HepG2 (cell line): ENCODE data around the gene CTNNA3. TPM values are rescaled to one million over a fixed set of nuclear protein-coding genes. Genes with fewer than 3 reads are reported as not detected.

ENCODE experiments used
- ATAC-seq: fragments of 200-7000 bp; cut with Tn5 transposase; 3 replicates; pipeline ENCODE4 v1.9.1; 2020; ENCODE audit warnings: mild to moderate bottlenecking, moderate library complexity
- BruUV-seq: library from RNA; stranded (reverse); fragments of 400-500 nt; replicated peaks from 2 replicates; lab custom pipeline; 2021; lab: Mats Ljungman, UMichigan
- CTCF ChIA-PET: fragments of 300-600 bp; formaldehyde crosslinking; extraction: SDS; loops from one replicate; lab custom pipeline; 2021; ENCODE audit warnings: low total read pairs, inconsistent platforms, low intra/inter-chr PET ratio; lab: Yijun Ruan, JAX
- POLR2A ChIA-PET: fragments of 350-600 bp; sonication (Branson Sonifier 250); formaldehyde crosslinking; loops from one replicate; lab custom pipeline; 2020; ENCODE audit warnings: antibody characterized with exemption, inconsistent platforms; lab: Yijun Ruan, JAX
- DNase-seq: peaks from one replicate; pipeline ENCODE4 v3.0.0-alpha.2; 2015; ENCODE audit warnings: low spot score
- FAIRE-seq: peaks from 3 replicates; lab custom pipeline; 2011; peaks lifted over from hg19 to GRCh38; lab: Jason Lieb, UNC
- H2AFZ ChIP-seq: one replicate; pipeline ENCODE4 v1.6.1; 2011; ENCODE audit warnings: low read length, inconsistent platforms
- H3K27ac ChIP-seq: fragments of 300-600 bp; 3 replicates; pipeline ENCODE4 v1.8.0; 2011; ENCODE audit warnings: mixed run types, mild to moderate bottlenecking, mixed read lengths, low read length, inconsistent platforms; ENCODE audit not compliant: insufficient read depth; ENCODE audit errors: extremely low read length
- H3K27me3 ChIP-seq, 2 experiments: fragments of 200-600 bp in 1 of 2; 2 replicates in 1 of 2; 3 replicates in 1 of 2; pipeline versions ENCODE4 v1.6.0 to v1.8.0; 2011; ENCODE audit warnings: low read length in 2 of 2, mild to moderate bottlenecking in 2 of 2, moderate library complexity in 2 of 2, inconsistent platforms in 1 of 2; ENCODE audit not compliant: insufficient read depth in 2 of 2, control insufficient read depth in 1 of 2
- H3K36me3 ChIP-seq, 2 experiments: fragments of 200-600 bp in 1 of 2; replicated peaks in 1 of 2; 2 replicates in 1 of 2; 3 replicates in 1 of 2; pipeline versions ENCODE4 v1.5.1 to v1.8.0; 2011; ENCODE audit warnings: low read length in 2 of 2, inconsistent platforms in 1 of 2; ENCODE audit not compliant: insufficient read depth in 2 of 2, control insufficient read depth in 1 of 2
- H3K4me1 ChIP-seq: 2 replicates; pipeline ENCODE4 v1.5.1; 2012; ENCODE audit warnings: low read length, inconsistent platforms; ENCODE audit not compliant: insufficient read depth
- H3K4me2 ChIP-seq: 2 replicates; pipeline ENCODE4 v1.6.0; 2011; ENCODE audit warnings: low read depth, low read length, inconsistent platforms
- H3K4me3 ChIP-seq, 3 experiments: fragments of 200-600 bp in 1 of 3; sonication (generic), shearing (Covaris generic) in 1 of 3; replicated peaks in 1 of 3; 2 replicates each; pipeline ENCODE4 v1.5.1; 2011 to 2016; ENCODE audit warnings: low read length in 3 of 3, inconsistent platforms in 2 of 3, low read depth in 2 of 3, mild to moderate bottlenecking in 2 of 3, control low read depth in 1 of 3, mixed read lengths in 1 of 3; ENCODE audit not compliant: insufficient read depth in 1 of 3
- H3K79me2 ChIP-seq: one replicate; pipeline ENCODE4 v1.6.1; 2011; ENCODE audit warnings: low read length, inconsistent platforms; ENCODE audit not compliant: insufficient read depth
- H3K9ac ChIP-seq: 2 replicates; pipeline ENCODE4 v1.6.0; 2011; ENCODE audit warnings: mild to moderate bottlenecking, low read depth, low read length, inconsistent platforms; ENCODE audit not compliant: insufficient read depth
- H3K9me3 ChIP-seq: 2 replicates; pipeline ENCODE4 v1.5.1; 2012; ENCODE audit warnings: mild to moderate bottlenecking, low read length
- H4K20me1 ChIP-seq: 2 replicates; pipeline ENCODE4 v1.6.0; 2011; ENCODE audit warnings: inconsistent platforms, mild to moderate bottlenecking, low read length, moderate library complexity; ENCODE audit not compliant: insufficient read depth
- HOXA3 ChIP-seq: sonication (generic); formaldehyde crosslinking; IDR thresholded peaks from 2 replicates; pipeline ENCODE4 v1.5.0; 2020; ENCODE audit warnings: missing genetic modification reagents
- NR1H2 ChIP-seq: sonication (generic); formaldehyde crosslinking; IDR thresholded peaks from 2 replicates; pipeline ENCODE4 v1.8.1; 2022; ENCODE audit warnings: low read depth, missing genetic modification reagents, borderline replicate concordance
- REXO4 ChIP-seq: sonication (generic); formaldehyde crosslinking; IDR thresholded peaks from 2 replicates; pipeline ENCODE4 v1.8.0; 2022; ENCODE audit warnings: missing genetic modification reagents, mild to moderate bottlenecking, borderline replicate concordance
- SIN3B ChIP-seq: fragments of 150-350 bp; IDR thresholded peaks from 2 replicates; pipeline ENCODE4 v1.6.1; 2014; ENCODE audit warnings: low read length
- ZFP90 ChIP-seq: sonication (generic); formaldehyde crosslinking; IDR thresholded peaks from 2 replicates; pipeline ENCODE4 v1.8.0; 2022; ENCODE audit warnings: missing genetic modification reagents, mild to moderate bottlenecking, inconsistent platforms, borderline replicate concordance
- ZNF850 ChIP-seq: sonication (generic); formaldehyde crosslinking; conservative IDR thresholded peaks from 2 replicates; pipeline ENCODE4 v1.9.0; 2021; ENCODE audit warnings: mild to moderate bottlenecking, missing genetic modification reagents
- in situ Hi-C: cut with HindIII; loops from 2 replicates; pipeline ENCODE4 v1.10.0; 2017; ENCODE audit warnings: low pct_unique_long_range_greater_than_20kb; ENCODE audit not compliant: extremely low pct_ligation_motif_present
- intact Hi-C: fragments of 100-400 bp; cut with micrococcal nuclease; formaldehyde crosslinking; loops from one replicate; pipeline ENCODE4 v1.10.0; 2022; ENCODE audit not compliant: unreplicated experiment
- polyA plus RNA-seq, 8 experiments: library from polyadenylated mRNA; depleted of rRNA in 3 of 8; stranded (reverse) in 7 of 8; unstranded in 1 of 8; fragments of >200 nt; fragmentation: Illumina TruSeq in 4 of 8; extraction: Trizol in 4 of 8; gene quantifications; 2 replicates each; pipeline versions ENCODE4 v1.2.1 to v1.2.3, GENCODE V29; 2011 to 2016; ENCODE audit warnings: low read depth in 4 of 8, missing spikeins in 1 of 8, mixed read lengths in 1 of 8; ENCODE audit not compliant: insufficient read depth in 1 of 8
- total RNA-seq, 5 experiments: library from RNA; depleted of rRNA; stranded (reverse); fragments of >200 nt; fragmentation: Illumina TruSeq; extraction: Trizol; gene quantifications; 2 replicates each; pipeline ENCODE4 v1.2.3, GENCODE V29; 2016; ENCODE audit warnings: low read depth in 1 of 5
- TF ChIP-seq, protein P1 (sequence below): sonication (generic); formaldehyde crosslinking; IDR thresholded peaks from 2 replicates; pipeline ENCODE4 v1.4.0; 2020; ENCODE audit warnings: mild to moderate bottlenecking, missing genetic modification reagents, borderline replicate concordance
- TF ChIP-seq, protein P2 (sequence below): sonication (generic); formaldehyde crosslinking; IDR thresholded peaks from 2 replicates; pipeline ENCODE4 v1.5.0; 2020; ENCODE audit warnings: mild to moderate bottlenecking, missing genetic modification reagents, borderline replicate concordance
- TF ChIP-seq, protein P3 (sequence below): sonication (generic); formaldehyde crosslinking; IDR thresholded peaks from 2 replicates; pipeline ENCODE4 v1.4.0; 2020; ENCODE audit warnings: low read depth, mild to moderate bottlenecking, missing genetic modification reagents

CTNNA3 gene
- total and polyA plus RNA-seq, 2 of the 13 experiments (the other 11 are each of a cell fraction or from before 2014, with no cell fraction given): not detected

DNA sequence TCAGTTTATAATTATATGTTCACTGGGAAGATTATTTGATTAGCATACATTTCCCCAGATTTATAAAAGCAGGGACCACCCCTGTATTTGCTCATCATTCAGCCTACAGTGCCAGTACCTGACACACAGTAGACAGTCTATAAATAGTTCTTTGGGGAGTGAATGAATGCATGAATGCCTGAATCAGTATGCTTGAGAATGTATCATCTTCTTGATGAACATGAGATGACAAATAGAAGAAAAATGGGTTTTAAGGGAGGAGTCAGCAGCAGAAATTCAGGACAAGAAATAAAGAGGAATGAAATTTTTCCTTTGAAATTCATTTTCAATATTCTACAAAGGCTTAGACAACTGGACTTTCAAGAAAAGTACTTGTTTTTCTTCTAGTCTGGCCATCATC, 1066.0 kb downstream of the CTNNA3 start:
- intact Hi-C loops (loop anchor here (5.0 to 10.0 kb wide), 2 partner anchors 302 to 325 kb away; no protein-coding TSS in a partner anchor), in situ Hi-C loops (no loop called here)
- ATAC-seq: no peak
- TF ChIP-seq, protein P1, sequence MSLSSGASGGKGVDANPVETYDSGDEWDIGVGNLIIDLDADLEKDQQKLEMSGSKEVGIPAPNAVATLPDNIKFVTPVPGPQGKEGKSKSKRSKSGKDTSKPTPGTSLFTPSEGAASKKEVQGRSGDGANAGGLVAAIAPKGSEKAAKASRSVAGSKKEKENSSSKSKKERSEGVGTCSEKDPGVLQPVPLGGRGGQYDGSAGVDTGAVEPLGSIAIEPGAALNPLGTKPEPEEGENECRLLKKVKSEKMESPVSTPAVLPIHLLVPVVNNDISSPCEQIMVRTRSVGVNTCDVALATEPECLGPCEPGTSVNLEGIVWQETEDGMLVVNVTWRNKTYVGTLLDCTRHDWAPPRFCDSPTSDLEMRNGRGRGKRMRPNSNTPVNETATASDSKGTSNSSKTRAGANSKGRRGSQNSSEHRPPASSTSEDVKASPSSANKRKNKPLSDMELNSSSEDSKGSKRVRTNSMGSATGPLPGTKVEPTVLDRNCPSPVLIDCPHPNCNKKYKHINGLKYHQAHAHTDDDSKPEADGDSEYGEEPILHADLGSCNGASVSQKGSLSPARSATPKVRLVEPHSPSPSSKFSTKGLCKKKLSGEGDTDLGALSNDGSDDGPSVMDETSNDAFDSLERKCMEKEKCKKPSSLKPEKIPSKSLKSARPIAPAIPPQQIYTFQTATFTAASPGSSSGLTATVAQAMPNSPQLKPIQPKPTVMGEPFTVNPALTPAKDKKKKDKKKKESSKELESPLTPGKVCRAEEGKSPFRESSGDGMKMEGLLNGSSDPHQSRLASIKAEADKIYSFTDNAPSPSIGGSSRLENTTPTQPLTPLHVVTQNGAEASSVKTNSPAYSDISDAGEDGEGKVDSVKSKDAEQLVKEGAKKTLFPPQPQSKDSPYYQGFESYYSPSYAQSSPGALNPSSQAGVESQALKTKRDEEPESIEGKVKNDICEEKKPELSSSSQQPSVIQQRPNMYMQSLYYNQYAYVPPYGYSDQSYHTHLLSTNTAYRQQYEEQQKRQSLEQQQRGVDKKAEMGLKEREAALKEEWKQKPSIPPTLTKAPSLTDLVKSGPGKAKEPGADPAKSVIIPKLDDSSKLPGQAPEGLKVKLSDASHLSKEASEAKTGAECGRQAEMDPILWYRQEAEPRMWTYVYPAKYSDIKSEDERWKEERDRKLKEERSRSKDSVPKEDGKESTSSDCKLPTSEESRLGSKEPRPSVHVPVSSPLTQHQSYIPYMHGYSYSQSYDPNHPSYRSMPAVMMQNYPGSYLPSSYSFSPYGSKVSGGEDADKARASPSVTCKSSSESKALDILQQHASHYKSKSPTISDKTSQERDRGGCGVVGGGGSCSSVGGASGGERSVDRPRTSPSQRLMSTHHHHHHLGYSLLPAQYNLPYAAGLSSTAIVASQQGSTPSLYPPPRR: no peak
- no peak for TF ChIP-seq ZNF850 (CRISPR knock-in tag)
- TF ChIP-seq, protein P2, sequence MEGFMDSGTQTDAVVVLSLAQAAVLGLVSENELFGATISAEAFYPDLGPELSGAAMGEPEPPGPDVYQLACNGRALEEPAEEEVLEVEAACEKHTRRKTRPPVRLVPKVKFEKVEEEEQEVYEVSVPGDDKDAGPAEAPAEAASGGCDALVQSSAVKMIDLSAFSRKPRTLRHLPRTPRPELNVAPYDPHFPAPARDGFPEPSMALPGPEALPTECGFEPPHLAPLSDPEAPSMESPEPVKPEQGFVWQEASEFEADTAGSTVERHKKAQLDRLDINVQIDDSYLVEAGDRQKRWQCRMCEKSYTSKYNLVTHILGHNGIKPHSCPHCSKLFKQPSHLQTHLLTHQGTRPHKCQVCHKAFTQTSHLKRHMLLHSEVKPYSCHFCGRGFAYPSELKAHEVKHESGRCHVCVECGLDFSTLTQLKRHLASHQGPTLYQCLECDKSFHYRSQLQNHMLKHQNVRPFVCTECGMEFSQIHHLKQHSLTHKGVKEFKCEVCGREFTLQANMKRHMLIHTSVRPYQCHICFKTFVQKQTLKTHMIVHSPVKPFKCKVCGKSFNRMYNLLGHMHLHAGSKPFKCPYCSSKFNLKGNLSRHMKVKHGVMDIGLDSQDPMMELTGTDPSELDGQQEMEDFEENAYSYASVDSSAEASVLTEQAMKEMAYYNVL (CRISPR knock-in tag): no peak
- TF ChIP-seq HOXA3: no peak
- no peak for TF ChIP-seq ZFP90 (CRISPR knock-in tag)
- no peak for TF ChIP-seq NR1H2 (CRISPR knock-in tag)
- TF ChIP-seq, protein P3, sequence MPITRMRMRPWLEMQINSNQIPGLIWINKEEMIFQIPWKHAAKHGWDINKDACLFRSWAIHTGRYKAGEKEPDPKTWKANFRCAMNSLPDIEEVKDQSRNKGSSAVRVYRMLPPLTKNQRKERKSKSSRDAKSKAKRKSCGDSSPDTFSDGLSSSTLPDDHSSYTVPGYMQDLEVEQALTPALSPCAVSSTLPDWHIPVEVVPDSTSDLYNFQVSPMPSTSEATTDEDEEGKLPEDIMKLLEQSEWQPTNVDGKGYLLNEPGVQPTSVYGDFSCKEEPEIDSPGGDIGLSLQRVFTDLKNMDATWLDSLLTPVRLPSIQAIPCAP (CRISPR knock-in tag): no peak
- TF ChIP-seq SIN3B: no peak
- TF ChIP-seq REXO4: no peak
- Histone ChIP-seq H3K4me3 (no peak overlapping the region), H3K79me2 (no peaks in the 10 kb centered on the region), H3K4me1 (no peaks in the 10 kb centered on the region), H2AFZ (no peak overlapping the region), H3K27ac (no peak overlapping the region), H4K20me1 (no peaks in the 10 kb centered on the region), H3K9me3 (no peaks in the 10 kb centered on the region), H3K36me3 (no peaks in the 10 kb centered on the region), H3K27me3 (no peaks in the 10 kb centered on the region), H3K9ac (no peak overlapping the region), H3K4me2 (no peak overlapping the region)
- DNase-seq: no peak
- BruUV-seq: no TSS peak
- ChIA-PET CTCF (no interaction called here), POLR2A (no interaction called here)
- no peak for FAIRE-seq
